ENCODE results near the gene TMEM40. TPM values are rescaled to one million over a fixed set of nuclear protein-coding genes. Genes with fewer than 3 reads are reported as not detected.

Gene TMEM40
- total and polyA plus RNA-seq, 9 of the 15 experiments (the other 6 are each of a cell fraction or from before 2014, with no cell fraction given) = 0.11 to 0.31 (median 0.14) TPM; not detected in 6

- intact Hi-C loops (cut with micrococcal nuclease) = no loop called here
- no TSS peak for BruUV-seq (replicated peaks)
- 12% methylated on average over 5 of the region's 5 CpGs for WGBS (ENCODE audit: insufficient coverage, low coverage, missing lambda C conversion rate)
Measured at GRCh38 chr3:12742330-12743107, 16.5 kb downstream of the TMEM40 start.

More at GRCh38 chr3:12742330-12743107, 16.5 kb downstream of the TMEM40 start:
- DNase-seq (ENCODE audit: extremely low read depth in 1 of 4, low spot score in 3 of 4) = no peak
- Histone ChIP-seq H2AFZ (ENCODE audit: low read depth, low read length) (no peak overlapping the region), H3K4me2 (ENCODE audit: insufficient read depth, low read length) (no peak overlapping the region), H3K9me3 (replicated peaks; ENCODE audit: control insufficient read depth, insufficient read depth, low read depth, low read length) (no peaks in the 10 kb centered on the region), H3K9ac (ENCODE audit: insufficient read depth in 1 of 2, low read depth in 2 of 2, low read length in 2 of 2) (no peak overlapping the region), H3K27me3 (ENCODE audit: control insufficient read depth in 2 of 2, insufficient read depth in 2 of 2, low read length in 2 of 2) (peaks cover 24 to 36% of the 10 kb centered on the region in 2 experiments), H3K4me1 (replicated peaks in 1 of 2; ENCODE audit: control insufficient read depth in 2 of 2, insufficient read depth in 2 of 2, low read length in 2 of 2) (peaks cover 0 to 8% of the 10 kb centered on the region in 2 experiments; a peak in 2 of 5 replicates), H3K79me2 (ENCODE audit: control insufficient read depth, insufficient read depth, low read length) (no peaks in the 10 kb centered on the region), H3K27ac (ENCODE audit: extremely low read depth, low read depth, low read length) (no peak overlapping the region), H3K4me3 (no peak overlapping the region), H4K20me1 (replicated peaks; ENCODE audit: control insufficient read depth, insufficient read depth, low read length) (no peaks in the 10 kb centered on the region), H3K9me1 (ENCODE audit: control insufficient read depth, insufficient read depth, low read length) (no peaks in the 10 kb centered on the region), H3K36me3 (ENCODE audit: control insufficient read depth, insufficient read depth, low read length) (no peaks in the 10 kb centered on the region)
- no peak for FAIRE-seq
- TF ChIP-seq ZNF316 (IDR thresholded peaks at IDR 0.05) (peak; percentile 85), RBM25 (IDR thresholded peaks at IDR 0.05; ENCODE audit: low read depth, low read length, severe bottlenecking) (peak; percentile 98), MAFF (IDR thresholded peaks at IDR 0.05; ENCODE audit: low read length) (peak; percentile 76), C11orf30 (IDR thresholded peaks at IDR 0.05; ENCODE audit: low read depth) (peak; percentile 85), MAFG (tag; conservative IDR thresholded peaks at IDR 0.05) (peak; percentile 71), CHD4 (IDR thresholded peaks at IDR 0.05; ENCODE audit: insufficient read depth, insufficient replicate concordance, low read depth, low read length, poor library complexity, severe bottlenecking) (peak; percentile 60), BCOR (IDR thresholded peaks at IDR 0.05) (peak; percentile 41; the same call in 1 of the 2 replicates), BRF2 (IDR thresholded peaks at IDR 0.05; ENCODE audit: borderline replicate concordance, insufficient read depth, insufficient read length) (no peak), KDM1A (IDR thresholded peaks at IDR 0.05) (0 out of 4 replicates have a peak, but pooled peaks of 1 of the 2 experiments have one; percentile 11), NFATC3 (IDR thresholded peaks at IDR 0.05) (no peak), MAFK (IDR thresholded peaks at IDR 0.05; ENCODE audit: low read length) (peak; percentile 82)
- TF ChIP-seq, protein P1, sequence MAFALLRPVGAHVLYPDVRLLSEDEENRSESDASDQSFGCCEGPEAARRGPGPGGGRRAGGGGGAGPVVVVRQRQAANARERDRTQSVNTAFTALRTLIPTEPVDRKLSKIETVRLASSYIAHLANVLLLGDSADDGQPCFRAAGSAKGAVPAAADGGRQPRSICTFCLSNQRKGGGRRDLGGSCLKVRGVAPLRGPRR (CRISPR knock-in tag; IDR thresholded peaks at IDR 0.05) = no peak
- POLR2A ChIA-PET = interaction anchor here (0.6 to 1.1 kb wide), 2 partner anchors 11 to 158 kb away, joined by 3 to 4 read pairs; no protein-coding TSS in a partner anchor
- no peak for ATAC-seq
- CTCF ChIA-PET (ENCODE audit: low intra/inter-chr PET ratio) = no interaction called here
- in situ Hi-C loops (cut with MboI) = loop anchor here (25.0 kb wide), 1 partner anchor 755 kb away; no protein-coding TSS in a partner anchor
